CD1c-positive myeloid dendritic cell (primary cell): ENCODE data around the gene ACOT9.
"Not testable (repeated sequence)": the region's sequence is repeated elsewhere in the genome, so short reads cannot be mapped to it uniquely, and the experiment has no call there.

Experiments used
- DNase-seq: peaks from one replicate; pipeline ENCODE4 v3.0.0-alpha.2; 2016; ENCODE audit errors: extremely low spot score

Gene ACOT9

GRCh38 chrX:23765868-23766267, 22.8 kb upstream of the ACOT9 start:
- no peak for DNase-seq

GRCh38 chrX:23765449-23765848, 22.4 kb upstream of the ACOT9 start:
- DNase-seq = no peak

- DNase-seq = no peak
Observed at GRCh38 chrX:23764188-23764984, 21.3 kb upstream of the ACOT9 start.

DNA sequence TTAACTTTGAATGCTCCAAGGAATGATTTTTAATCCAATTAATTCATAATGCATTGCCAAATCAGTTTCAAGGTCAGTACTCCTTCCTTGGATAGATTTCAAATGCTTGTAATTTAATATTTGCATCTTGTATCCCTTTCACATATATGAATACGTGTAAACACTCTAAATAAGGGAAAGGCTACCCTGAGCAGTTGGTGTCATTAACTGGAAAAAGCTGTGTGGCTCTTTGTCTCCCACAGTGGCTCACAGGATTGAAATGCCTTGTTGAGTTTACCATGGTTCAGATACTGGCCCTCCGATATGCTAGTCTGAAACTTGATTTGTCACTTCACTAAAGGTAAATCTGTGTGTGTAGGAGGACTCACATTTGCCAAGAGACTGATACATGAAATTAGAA, 16.7 kb upstream of the ACOT9 start:
- DNase-seq = no peak

- peak; percentile 77 for DNase-seq
Observed at GRCh38 chrX:23756165-23756564, 13.1 kb upstream of the ACOT9 start.

DNA sequence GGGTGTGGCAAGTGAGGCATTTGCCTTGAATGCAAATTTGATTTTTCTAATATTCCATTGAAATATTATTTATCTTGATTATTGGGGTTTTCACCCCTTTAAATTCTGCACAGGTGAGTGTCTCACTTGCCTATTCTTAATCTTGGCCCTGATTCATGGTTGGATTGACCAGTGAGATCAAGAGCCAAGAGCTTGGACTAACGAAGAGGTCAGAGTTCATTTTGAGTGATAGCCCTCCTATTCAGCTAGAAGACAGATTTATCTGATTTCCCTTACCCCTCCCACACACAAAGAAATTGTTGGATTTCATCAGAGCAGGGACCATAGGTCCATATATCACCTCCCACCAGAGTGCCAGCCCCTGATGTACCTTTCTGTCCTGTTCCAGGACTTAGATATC, 11.6 kb upstream of the ACOT9 start:
- DNase-seq = no peak

DNA sequence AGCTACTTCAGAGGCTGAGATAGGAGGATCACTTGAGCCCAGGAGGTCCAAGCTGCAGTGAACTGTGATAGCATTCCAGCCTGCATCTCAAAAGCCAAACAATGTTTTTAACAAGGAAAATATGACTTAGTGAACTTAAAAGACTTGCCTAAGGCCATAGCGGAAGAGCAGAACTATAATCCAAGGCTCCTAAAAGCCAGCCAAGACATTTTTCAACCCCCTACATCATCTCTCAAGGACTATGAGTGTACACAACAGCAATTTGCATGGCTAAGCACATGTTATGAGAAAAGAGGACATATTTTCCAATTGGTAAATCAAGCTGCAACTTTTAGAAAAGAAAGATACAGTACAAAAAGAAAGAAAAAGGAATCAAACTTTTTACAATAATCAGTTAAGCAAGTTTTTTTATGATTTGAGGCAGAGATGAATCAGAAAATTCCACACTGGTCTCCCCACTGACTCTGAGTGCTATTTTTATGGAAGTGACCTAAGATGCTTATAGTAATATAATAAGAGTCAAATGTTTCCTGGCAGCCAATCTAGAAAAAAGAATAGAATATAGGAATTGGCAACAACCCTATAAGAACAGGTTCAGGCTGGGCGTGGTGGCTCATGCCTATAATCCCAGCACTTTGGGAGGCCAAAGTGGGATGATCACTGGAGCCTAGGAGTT, 9.8 kb upstream of the ACOT9 start:
- DNase-seq = no peak

DNA sequence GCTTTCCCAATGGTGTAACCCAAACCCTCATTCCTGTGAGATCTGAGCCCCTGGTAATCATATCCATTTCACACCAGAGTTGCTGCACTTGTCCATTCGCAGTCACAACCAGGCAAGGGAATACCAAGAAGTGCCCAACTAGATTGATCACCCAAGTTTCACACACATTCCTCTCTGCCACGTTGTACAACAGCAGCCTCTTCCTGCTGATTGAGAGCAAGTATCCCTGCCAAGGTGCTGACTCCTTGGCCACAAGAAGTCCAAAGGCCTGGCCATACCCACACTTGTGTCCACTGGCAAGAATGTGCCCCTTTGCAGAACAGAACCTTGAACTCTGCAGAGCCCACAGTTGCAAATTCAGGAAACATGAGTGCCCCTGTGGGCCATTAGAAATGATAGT, 6.5 kb upstream of the ACOT9 start:
- DNase-seq = no peak

DNA sequence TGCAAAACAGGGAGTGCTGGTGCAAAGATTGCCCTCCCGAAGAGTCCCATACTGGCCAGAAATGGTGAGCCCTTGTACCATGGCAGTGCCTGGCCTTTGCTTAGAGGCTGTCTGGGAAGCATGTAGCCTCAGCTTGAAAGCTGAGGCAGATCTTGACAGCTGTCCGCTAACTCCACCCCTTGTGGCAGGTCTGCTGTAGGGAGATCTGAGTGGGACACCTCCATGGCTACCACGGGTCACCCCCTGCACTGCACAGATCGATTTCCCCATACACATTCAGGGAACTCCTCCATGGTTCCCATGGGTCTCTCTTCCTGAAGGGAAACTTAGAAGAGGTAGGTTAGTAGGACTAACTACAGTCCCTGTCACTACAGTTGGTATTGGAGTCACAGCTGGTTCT, 6.1 kb upstream of the ACOT9 start:
- DNase-seq = no peak

DNA sequence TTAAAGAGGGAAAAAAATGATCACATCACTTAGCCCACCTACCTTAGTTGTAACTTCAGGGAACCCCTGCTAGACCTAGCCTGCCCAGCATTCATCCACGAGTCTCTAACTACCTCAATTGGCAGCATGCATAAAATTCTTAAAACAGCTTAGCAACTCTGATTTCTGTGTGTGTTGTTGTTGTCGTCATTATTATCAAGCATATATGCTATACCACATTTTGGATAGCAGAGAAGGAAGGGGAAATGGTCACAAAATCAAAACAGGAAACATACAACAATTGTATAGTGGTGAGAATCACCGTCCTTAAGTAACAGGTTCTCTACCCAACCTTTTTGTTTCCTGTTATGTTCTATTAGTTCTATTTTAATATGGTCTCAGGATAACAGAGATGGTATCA, 2.7 kb upstream of the ACOT9 start:
- DNase-seq = peak; percentile 34

- not testable (repeated sequence) for DNase-seq
Observed at GRCh38 chrX:23743623-23743971, 521 bp upstream of the ACOT9 start.

DNA sequence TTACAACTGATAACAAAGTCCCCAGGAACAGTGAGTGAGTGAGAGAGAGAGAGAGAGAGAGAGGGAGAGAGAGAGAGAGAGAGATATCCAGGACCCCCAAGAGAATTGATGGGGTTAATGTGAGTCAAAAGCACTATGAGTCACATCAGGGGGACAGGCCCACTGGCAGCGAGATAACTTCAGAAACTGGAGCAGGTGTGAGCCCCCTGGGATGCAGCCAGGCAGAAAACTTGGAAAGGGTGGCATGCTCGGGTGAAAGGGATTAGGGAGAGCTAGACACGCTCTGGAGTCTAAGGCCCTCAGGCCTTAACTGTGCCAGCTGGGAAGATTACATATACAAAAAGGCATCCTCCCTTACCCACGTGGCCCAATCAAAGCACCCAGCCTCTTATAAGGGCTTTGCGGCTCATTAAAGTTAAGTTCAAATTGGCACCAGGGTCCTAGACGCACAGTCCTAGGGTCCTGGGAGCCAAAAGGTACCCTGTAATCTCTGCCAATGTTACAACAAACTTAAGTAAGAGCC, 841 bp downstream of the ACOT9 start:
- DNase-seq = no peak

GRCh38 chrX:23737413-23737812, 5.7 kb downstream of the ACOT9 start:
- no peak for DNase-seq

- DNase-seq = no peak
Observed at GRCh38 chrX:23736030-23736429, 7.0 kb downstream of the ACOT9 start.

DNA sequence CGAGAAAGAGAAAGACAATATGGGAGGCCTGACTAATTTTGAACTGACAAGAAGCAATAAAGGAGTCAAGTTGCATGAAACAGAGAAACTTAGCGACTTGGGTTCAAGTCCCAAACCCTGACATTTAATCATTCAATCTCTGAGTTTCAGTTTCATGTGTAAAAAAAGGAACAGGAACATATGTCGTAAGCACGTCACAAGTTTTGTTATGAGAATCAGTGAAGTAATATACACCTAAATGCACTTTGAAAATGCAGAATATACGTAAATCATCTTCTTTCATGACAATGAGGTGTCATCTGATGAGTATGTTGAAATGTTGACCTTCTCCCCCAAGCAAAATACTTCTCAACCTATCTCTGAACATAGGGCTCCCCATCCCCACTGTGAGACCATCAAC, 10.4 kb downstream of the ACOT9 start:
- peak; percentile 79 for DNase-seq

DNA sequence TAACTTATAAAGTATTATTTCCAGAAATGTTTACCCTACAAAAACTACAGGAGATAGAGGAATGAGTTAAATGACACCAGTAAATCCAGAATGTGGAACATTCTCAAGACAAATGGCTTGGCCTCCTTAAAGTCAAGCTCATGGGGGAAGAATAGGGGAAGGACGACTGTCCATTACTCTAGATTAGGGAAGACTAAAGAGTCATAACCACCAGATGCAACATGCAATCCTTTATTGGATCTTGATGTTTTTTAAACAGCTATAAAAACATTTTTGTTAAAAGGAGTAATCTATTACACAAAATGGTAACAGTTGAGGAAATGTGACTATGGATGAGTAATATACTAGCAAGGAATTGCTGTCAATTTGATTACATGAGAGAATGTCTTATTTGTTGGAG, 11.1 kb downstream of the ACOT9 start:
- DNase-seq = peak; percentile 41

DNA sequence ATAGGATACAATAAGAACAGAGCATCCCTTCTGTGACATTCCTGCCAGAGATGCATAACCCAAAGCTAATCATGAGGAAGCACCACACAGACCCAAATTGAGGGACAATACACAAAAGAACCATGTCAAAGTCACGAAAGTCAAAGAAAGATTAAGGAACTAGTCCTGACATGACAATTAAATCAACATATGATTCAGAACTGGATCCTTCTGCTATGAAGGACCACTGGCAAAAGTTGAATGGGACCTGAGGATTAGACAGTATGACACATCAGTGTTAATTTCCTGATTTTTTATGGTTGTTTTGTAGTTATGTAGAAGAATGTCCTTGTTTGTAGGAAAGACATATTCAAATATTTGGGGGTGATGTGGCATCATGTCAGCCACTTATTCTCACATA, 13.9 kb downstream of the ACOT9 start:
- DNase-seq = peak; percentile 4

DNA sequence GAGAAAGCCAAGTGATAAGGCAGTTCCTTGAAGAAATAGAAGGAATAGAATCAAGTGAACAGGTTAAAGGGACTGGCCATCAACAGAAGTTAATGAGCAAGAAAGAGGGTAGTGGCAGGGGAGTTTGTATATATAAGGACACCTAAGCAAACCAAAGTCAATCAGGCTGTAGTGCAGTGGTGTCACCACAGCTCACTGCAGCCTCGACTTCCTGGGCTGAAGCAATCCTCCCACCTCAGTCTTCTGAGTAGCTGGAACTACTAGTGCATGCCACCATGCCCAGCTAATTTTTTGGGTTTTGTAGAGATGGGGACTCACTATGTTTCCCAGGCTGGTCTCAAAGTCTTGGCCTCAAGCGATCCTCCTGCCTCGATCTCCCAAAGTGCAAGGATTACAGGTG, 15.9 kb downstream of the ACOT9 start:
- no peak for DNase-seq

- peak; percentile 38 for DNase-seq
Observed at GRCh38 chrX:23726191-23726590, 16.9 kb downstream of the ACOT9 start.

- DNase-seq = no peak
Observed at GRCh38 chrX:23720117-23720677, 22.9 kb downstream of the ACOT9 start.

GRCh38 chrX:23705235-23705634, 37.8 kb downstream of the ACOT9 start:
- no peak for DNase-seq

DNA sequence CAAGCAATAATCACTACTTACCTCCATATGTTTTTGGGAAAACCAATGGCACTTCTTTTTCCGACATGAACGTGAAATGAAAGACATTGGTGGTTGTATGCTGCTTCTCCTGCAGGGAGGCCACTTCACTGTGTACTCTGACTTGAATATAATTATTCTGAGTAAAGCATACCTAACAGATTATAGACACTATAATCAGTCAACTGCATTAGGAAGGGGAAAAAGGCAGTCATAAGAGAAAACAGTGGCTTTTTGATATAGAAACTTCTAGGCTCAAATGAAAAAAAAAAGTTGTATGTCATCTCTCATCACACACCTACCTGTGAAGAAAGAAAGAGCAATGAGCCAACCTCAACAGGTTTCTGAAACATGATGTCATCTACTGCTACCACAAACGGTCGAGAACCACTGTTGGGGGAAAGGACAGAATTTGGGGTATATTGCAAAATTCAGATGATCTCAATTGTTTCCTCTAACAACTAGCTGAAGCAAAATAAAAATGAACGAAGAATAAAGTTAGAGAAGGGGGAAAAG, 38.3 kb downstream of the ACOT9 start:
- DNase-seq = no peak
